GM08714 (cell line): Measurements from ENCODE around the gene TMTC2.

Experiments used
- H3K4me3 ChIP-seq: fragments of 200-500 bp; sonication (Bioruptor generic); 2 replicates; pipeline ENCODE4 v1.5.1; 2014; ENCODE audit warnings: mild to moderate bottlenecking, low read length, inconsistent platforms
- ZNF274 ChIP-seq: IDR thresholded peaks from 2 replicates; pipeline ENCODE4 v1.6.1; 2012; ENCODE audit warnings: mild to moderate bottlenecking, low read depth, low read length

Gene TMTC2

GRCh38 chr12:82958966-82959365 lies 272.3 kb downstream of the TMTC2 start:
- TF ChIP-seq ZNF274 = no peak
- no peak overlapping the region for H3K4me3 ChIP-seq

DNA sequence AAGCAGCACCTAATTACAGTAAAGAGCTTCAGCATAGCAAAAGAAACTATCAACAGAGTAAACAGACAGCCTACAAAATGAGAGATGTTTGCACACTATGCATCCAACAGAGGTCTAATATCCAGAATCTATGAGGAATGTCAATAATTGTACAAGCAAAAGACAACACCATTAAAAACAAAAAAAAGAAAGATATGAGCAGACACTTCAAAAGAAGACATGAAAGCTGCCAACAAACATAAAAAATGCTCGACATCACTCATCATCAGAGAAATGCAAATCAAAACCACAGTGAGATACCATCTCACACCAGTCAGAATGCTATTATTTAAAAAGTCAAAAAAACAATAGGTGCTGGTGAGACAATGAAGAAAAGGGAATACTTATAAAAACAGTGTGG lies 273.1 kb downstream of the TMTC2 start:
- no peak for TF ChIP-seq ZNF274
- no peak overlapping the region for H3K4me3 ChIP-seq

DNA sequence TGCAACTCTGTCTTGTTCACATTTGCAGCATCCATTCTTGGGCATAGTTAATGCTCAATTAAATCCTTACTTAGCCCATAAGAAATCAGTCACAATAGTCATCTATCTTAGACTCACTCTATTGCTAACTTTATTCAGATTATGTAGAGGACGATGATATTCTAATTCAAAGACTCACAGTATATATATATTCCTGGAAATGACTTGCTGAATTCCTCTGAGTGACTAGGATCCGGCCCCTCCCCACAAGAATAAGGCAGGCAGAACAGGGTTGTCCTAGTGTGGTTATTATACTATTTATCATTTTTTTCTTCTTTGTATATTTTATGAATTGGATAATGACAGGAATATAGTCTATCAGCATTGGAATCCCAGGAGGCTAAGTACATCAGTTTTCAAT lies 275.1 kb downstream of the TMTC2 start:
- no peak overlapping the region for H3K4me3 ChIP-seq
- TF ChIP-seq ZNF274 = no peak

DNA sequence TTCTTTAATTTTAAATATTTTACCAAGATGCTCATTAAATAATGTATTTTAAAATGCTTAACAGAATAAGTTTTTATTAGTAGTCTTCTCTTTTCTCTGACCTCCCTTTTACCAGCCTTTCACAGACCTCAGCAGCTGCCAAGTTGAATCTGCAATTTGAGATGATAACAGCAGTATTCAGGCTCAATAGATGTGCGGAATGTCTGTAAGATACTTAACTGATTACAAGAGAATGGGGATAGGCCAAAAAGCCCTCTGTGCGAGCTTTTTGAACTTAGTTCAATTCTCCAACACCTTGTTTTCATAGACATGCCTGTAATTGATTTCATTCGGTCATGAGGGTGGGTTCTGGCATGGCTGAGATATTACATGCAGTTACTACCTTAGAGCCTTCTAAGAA lies 277.2 kb downstream of the TMTC2 start:
- no peak for TF ChIP-seq ZNF274
- H3K4me3 ChIP-seq = no peak overlapping the region

GRCh38 chr12:82964446-82964845 lies 277.7 kb downstream of the TMTC2 start:
- no peak overlapping the region for H3K4me3 ChIP-seq
- no peak for TF ChIP-seq ZNF274

DNA sequence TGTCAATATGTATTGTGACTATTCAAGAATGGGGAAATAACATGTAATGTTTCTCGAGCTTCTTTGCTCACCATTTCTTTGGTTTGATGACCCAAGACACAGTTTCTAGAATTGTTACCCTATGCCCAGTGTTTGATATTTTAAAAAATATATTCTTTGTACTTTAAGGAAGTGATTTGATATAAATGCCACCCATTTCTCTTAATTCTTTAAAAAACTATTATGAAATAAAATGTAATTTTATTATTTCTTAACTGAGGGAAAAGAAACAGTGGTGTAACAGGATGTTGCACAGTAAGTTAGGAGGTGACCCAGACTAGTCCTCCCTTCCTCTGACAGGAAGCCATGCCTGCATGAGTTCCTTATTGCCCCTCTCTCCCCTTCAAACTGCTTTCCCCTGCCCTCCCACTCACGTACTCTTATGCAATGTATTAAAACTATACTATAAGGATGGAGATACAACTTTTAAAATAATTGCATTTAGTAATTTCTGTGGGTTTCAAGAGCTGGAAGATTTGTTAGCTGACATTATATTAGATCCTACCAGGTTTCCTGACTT lies 279.4 kb downstream of the TMTC2 start:
- no peak for TF ChIP-seq ZNF274
- H3K4me3 ChIP-seq = no peak overlapping the region

- H3K4me3 ChIP-seq = no peak overlapping the region
- no peak for TF ChIP-seq ZNF274
Observed at GRCh38 chr12:82968631-82969367, 282.1 kb downstream of the TMTC2 start.

DNA sequence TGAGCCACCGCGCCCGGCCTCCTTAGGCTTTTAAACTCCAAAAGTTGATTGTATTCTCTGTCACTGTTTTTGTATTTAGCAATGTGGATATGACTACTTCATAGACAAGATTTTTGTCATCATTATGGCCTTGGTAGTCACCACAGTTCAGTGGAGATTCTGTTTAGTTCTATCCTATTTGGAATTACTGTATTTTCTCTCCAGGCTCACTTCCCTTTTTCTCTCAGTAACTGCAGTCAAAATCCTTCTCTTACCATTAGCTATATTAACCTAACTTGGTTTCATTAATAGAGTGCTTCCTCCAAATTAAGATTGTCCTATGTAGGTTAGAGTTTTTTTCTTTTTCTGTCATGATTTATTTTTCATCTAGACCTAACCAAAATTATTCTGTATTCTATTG lies 283.9 kb downstream of the TMTC2 start:
- no peak overlapping the region for H3K4me3 ChIP-seq
- no peak for TF ChIP-seq ZNF274

- H3K4me3 ChIP-seq = no peak overlapping the region
- TF ChIP-seq ZNF274 = no peak
Observed at GRCh38 chr12:82971584-82971983, 284.9 kb downstream of the TMTC2 start.

GRCh38 chr12:82972624-82973023 lies 285.9 kb downstream of the TMTC2 start:
- H3K4me3 ChIP-seq = no peak overlapping the region
- TF ChIP-seq ZNF274 = no peak

DNA sequence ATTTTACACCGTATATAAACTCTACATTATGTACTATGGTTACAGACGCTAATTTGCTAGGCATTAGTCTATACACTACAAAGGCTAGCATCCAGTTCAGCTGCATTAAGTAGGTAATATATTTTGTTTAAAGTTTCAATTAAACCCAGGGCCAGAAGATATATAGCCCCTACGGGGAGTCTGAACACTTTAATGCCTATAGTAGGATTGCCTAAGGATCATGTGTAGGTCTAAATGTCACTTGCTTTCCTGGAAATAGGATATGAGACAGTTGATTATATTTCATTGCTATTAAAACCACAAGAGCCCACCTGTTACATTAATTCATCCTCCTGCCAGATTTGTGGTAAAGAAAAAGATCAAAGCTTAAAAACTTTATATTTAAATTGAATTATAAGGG lies 286.9 kb downstream of the TMTC2 start:
- TF ChIP-seq ZNF274 = no peak
- H3K4me3 ChIP-seq = no peak overlapping the region

GRCh38 chr12:82981150-82981549 lies 294.4 kb downstream of the TMTC2 start:
- no peak for TF ChIP-seq ZNF274
- no peak overlapping the region for H3K4me3 ChIP-seq

- TF ChIP-seq ZNF274 = no peak
Observed at GRCh38 chr12:82994117-82994516, 307.4 kb downstream of the TMTC2 start.

DNA sequence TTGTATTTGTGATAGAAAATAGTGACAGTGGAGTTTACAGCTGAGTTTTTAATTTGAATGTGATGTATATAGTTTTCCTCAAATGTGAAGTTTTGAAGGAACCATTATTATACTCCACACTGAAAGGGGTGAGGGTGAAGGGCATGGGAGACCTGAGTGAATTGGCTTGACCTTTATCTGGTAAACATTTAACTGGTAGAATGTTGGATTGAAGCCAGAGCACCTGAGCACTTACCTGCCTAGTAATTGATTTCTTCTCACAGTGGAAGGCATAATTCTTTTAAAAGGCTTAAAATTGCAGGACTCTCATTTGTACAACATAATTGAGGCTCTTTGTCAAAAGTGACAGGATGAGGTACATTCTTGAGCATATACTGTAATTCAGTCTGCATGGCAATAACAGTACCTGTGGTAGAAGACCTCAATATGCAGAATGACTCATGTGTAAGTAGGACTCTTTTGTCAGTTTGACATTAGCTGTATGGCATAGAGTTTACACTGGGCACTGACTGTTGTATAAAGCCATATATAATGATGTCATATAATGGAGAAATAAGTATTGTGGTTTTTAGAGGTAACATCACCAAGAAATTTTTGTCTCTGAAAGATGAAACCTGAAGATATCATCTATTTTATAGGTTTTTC lies 309.6 kb downstream of the TMTC2 start:
- H3K4me3 ChIP-seq = no peak overlapping the region
- no peak for TF ChIP-seq ZNF274

More at GRCh38 chr12:82994117-82994516, 307.4 kb downstream of the TMTC2 start:
- no peak overlapping the region for H3K4me3 ChIP-seq

DNA sequence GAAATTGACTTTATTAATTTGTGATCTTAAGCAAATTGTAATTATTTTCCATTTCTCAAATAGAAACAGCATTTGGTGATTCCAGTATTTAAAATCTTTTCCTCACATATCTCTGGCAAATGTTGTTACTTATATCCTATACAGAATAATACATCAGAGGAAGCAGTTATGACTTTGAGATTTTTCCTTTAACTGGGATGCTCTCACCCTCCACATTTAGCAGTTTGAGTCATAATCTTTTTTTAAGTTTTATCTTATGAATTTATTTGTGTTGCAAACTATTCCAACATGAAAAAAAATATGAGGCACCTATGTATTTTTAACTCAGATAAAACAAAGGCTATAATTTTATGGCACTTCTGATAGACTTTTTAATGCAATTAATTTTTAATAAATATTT lies 311.8 kb downstream of the TMTC2 start:
- no peak overlapping the region for H3K4me3 ChIP-seq
- no peak for TF ChIP-seq ZNF274
